SJCRH30 (cell line): Measurements from ENCODE around the gene NR2F1-AS1. TPM values are rescaled to one million over a fixed set of nuclear protein-coding genes. Genes with fewer than 3 reads are reported as not detected.

Experiments used
- DNase-seq, 2 experiments: peaks; one replicate each; pipeline ENCODE4 v3.0.0-alpha.2; 2015 to 2020
- H3K27ac ChIP-seq: fragments of 250-450 bp; sonication (Bioruptor Pico); 2 replicates; pipeline ENCODE4 v1.5.1; 2020; ENCODE audit warnings: mild to moderate bottlenecking, moderate library complexity
- H3K27me3 ChIP-seq: fragments of 250-450 bp; sonication (Bioruptor Pico); 2 replicates; pipeline ENCODE4 v1.5.1; 2020; ENCODE audit warnings: mild to moderate bottlenecking, moderate library complexity
- H3K36me3 ChIP-seq: fragments of 250-450 bp; sonication (Bioruptor Pico); 2 replicates; pipeline ENCODE4 v1.5.1; 2020; ENCODE audit warnings: mild to moderate bottlenecking, moderate library complexity
- H3K4me1 ChIP-seq: fragments of 250-450 bp; sonication (Bioruptor Pico); 2 replicates; pipeline ENCODE4 v1.5.1; 2020; ENCODE audit warnings: mild to moderate bottlenecking, moderate library complexity
- H3K4me3 ChIP-seq: fragments of 250-450 bp; sonication (Bioruptor Pico); 2 replicates; pipeline ENCODE4 v1.5.1; 2020; ENCODE audit warnings: mild to moderate bottlenecking, moderate library complexity
- H3K9me3 ChIP-seq: fragments of 250-450 bp; sonication (Bioruptor Pico); replicated peaks from 2 replicates; pipeline ENCODE4 v1.5.1; 2020; ENCODE audit warnings: mild to moderate bottlenecking, moderate library complexity
- total RNA-seq: library from RNA; depleted of rRNA; stranded (reverse); fragments of >200 nt; shearing (Covaris generic); gene quantifications from 2 replicates; pipeline ENCODE4 v1.2.3, GENCODE V29; 2014

The NR2F1-AS1 gene
- total RNA-seq, 1 experiment from 2014 or later = 11.3 TPM

GRCh38 chr5:93430118-93430517, 150.9 kb downstream of the NR2F1-AS1 start:
- H3K27ac ChIP-seq = no peak overlapping the region
- no peak for DNase-seq
- H3K4me1 ChIP-seq = no peaks in the 10 kb centered on the region
- H3K27me3 ChIP-seq = no peaks in the 10 kb centered on the region
- no peak overlapping the region for H3K4me3 ChIP-seq
- no peaks in the 10 kb centered on the region for H3K36me3 ChIP-seq
- no peaks in the 10 kb centered on the region for H3K9me3 ChIP-seq

GRCh38 chr5:93428868-93429267, 152.2 kb downstream of the NR2F1-AS1 start:
- no peak overlapping the region for H3K4me3 ChIP-seq
- no peaks in the 10 kb centered on the region for H3K4me1 ChIP-seq
- H3K36me3 ChIP-seq = no peaks in the 10 kb centered on the region
- no peak overlapping the region for H3K27ac ChIP-seq
- H3K27me3 ChIP-seq = no peaks in the 10 kb centered on the region
- no peaks in the 10 kb centered on the region for H3K9me3 ChIP-seq
- no peak for DNase-seq

- Histone ChIP-seq H3K4me3 (no peak overlapping the region), H3K9me3 (no peaks in the 10 kb centered on the region), H3K27ac (no peak overlapping the region), H3K36me3 (no peaks in the 10 kb centered on the region), H3K27me3 (no peaks in the 10 kb centered on the region), H3K4me1 (no peaks in the 10 kb centered on the region)
- no peak for DNase-seq
Observed at GRCh38 chr5:93427316-93427715, 153.7 kb downstream of the NR2F1-AS1 start.

- no peaks in the 10 kb centered on the region for H3K4me1 ChIP-seq
- H3K27me3 ChIP-seq = no peaks in the 10 kb centered on the region
- H3K4me3 ChIP-seq = no peak overlapping the region
- H3K36me3 ChIP-seq = no peaks in the 10 kb centered on the region
- no peak overlapping the region for H3K27ac ChIP-seq
- DNase-seq = no peak
- no peaks in the 10 kb centered on the region for H3K9me3 ChIP-seq
Observed at GRCh38 chr5:93425096-93425495, 155.9 kb downstream of the NR2F1-AS1 start.

GRCh38 chr5:93423300-93423699, 157.7 kb downstream of the NR2F1-AS1 start:
- Histone ChIP-seq H3K27me3 (no peaks in the 10 kb centered on the region), H3K36me3 (no peaks in the 10 kb centered on the region), H3K4me1 (no peaks in the 10 kb centered on the region), H3K4me3 (no peak overlapping the region), H3K9me3 (no peaks in the 10 kb centered on the region), H3K27ac (no peak overlapping the region)
- no peak for DNase-seq

GRCh38 chr5:93422652-93423280, 158.3 kb downstream of the NR2F1-AS1 start:
- DNase-seq = no peak
- Histone ChIP-seq H3K4me3 (no peak overlapping the region), H3K36me3 (no peaks in the 10 kb centered on the region), H3K9me3 (no peaks in the 10 kb centered on the region), H3K27ac (no peak overlapping the region), H3K4me1 (no peaks in the 10 kb centered on the region), H3K27me3 (no peaks in the 10 kb centered on the region)

GRCh38 chr5:93421987-93422401, 159.0 kb downstream of the NR2F1-AS1 start:
- H3K36me3 ChIP-seq = no peaks in the 10 kb centered on the region
- H3K4me1 ChIP-seq = no peaks in the 10 kb centered on the region
- H3K27ac ChIP-seq = no peak overlapping the region
- H3K4me3 ChIP-seq = no peak overlapping the region
- no peak for DNase-seq
- no peaks in the 10 kb centered on the region for H3K27me3 ChIP-seq
- H3K9me3 ChIP-seq = no peaks in the 10 kb centered on the region

- Histone ChIP-seq H3K4me1 (no peaks in the 10 kb centered on the region), H3K9me3 (no peaks in the 10 kb centered on the region), H3K36me3 (no peaks in the 10 kb centered on the region), H3K4me3 (no peak overlapping the region), H3K27ac (no peak overlapping the region), H3K27me3 (no peaks in the 10 kb centered on the region)
- DNase-seq = no peak
Observed at GRCh38 chr5:93421468-93421867, 159.6 kb downstream of the NR2F1-AS1 start.

GRCh38 chr5:93417490-93417889, 163.5 kb downstream of the NR2F1-AS1 start:
- no peak overlapping the region for H3K4me3 ChIP-seq
- H3K4me1 ChIP-seq = no peaks in the 10 kb centered on the region
- H3K27ac ChIP-seq = no peak overlapping the region
- H3K9me3 ChIP-seq = no peaks in the 10 kb centered on the region; the same call in 1 of the 2 replicates
- no peak for DNase-seq
- H3K36me3 ChIP-seq = no peaks in the 10 kb centered on the region
- no peaks in the 10 kb centered on the region for H3K27me3 ChIP-seq

- H3K27me3 ChIP-seq = no peaks in the 10 kb centered on the region
- no peak overlapping the region for H3K27ac ChIP-seq
- no peak overlapping the region for H3K4me3 ChIP-seq
- H3K36me3 ChIP-seq = no peaks in the 10 kb centered on the region
- DNase-seq = no peak
- no peaks in the 10 kb centered on the region; the same call in 1 of the 2 replicates for H3K9me3 ChIP-seq
- no peaks in the 10 kb centered on the region for H3K4me1 ChIP-seq
Observed at GRCh38 chr5:93415819-93416218, 165.2 kb downstream of the NR2F1-AS1 start.

- Histone ChIP-seq H3K4me3 (no peak overlapping the region), H3K27me3 (no peaks in the 10 kb centered on the region), H3K36me3 (no peaks in the 10 kb centered on the region), H3K4me1 (no peaks in the 10 kb centered on the region), H3K9me3 (no peaks in the 10 kb centered on the region; the same call in 1 of the 2 replicates), H3K27ac (no peak overlapping the region)
- no peak for DNase-seq
Observed at GRCh38 chr5:93411716-93412115, 169.3 kb downstream of the NR2F1-AS1 start.

- no peak overlapping the region for H3K4me3 ChIP-seq
- no peak for DNase-seq
- H3K9me3 ChIP-seq = no peaks in the 10 kb centered on the region; the same call in 1 of the 2 replicates
- no peaks in the 10 kb centered on the region for H3K4me1 ChIP-seq
- no peaks in the 10 kb centered on the region for H3K27me3 ChIP-seq
- no peaks in the 10 kb centered on the region for H3K36me3 ChIP-seq
- no peak overlapping the region for H3K27ac ChIP-seq
Observed at GRCh38 chr5:93409691-93410090, 171.3 kb downstream of the NR2F1-AS1 start.

GRCh38 chr5:93407454-93407853, 173.6 kb downstream of the NR2F1-AS1 start:
- no peaks in the 10 kb centered on the region for H3K36me3 ChIP-seq
- H3K4me1 ChIP-seq = peaks cover 6% of the 10 kb centered on the region
- no peak overlapping the region for H3K27ac ChIP-seq
- no peak overlapping the region for H3K4me3 ChIP-seq
- H3K9me3 ChIP-seq = no peaks in the 10 kb centered on the region
- no peaks in the 10 kb centered on the region for H3K27me3 ChIP-seq
- DNase-seq = no peak

GRCh38 chr5:93406971-93407401, 174.0 kb downstream of the NR2F1-AS1 start:
- Histone ChIP-seq H3K36me3 (no peaks in the 10 kb centered on the region), H3K9me3 (no peaks in the 10 kb centered on the region), H3K27me3 (no peaks in the 10 kb centered on the region), H3K4me3 (no peak overlapping the region), H3K27ac (no peak overlapping the region), H3K4me1 (peaks cover 6% of the 10 kb centered on the region)
- no peak for DNase-seq

GRCh38 chr5:93404246-93404645, 176.8 kb downstream of the NR2F1-AS1 start:
- peaks cover 6% of the 10 kb centered on the region for H3K4me1 ChIP-seq
- no peaks in the 10 kb centered on the region for H3K9me3 ChIP-seq
- no peaks in the 10 kb centered on the region for H3K27me3 ChIP-seq
- H3K27ac ChIP-seq = no peak overlapping the region
- no peaks in the 10 kb centered on the region for H3K36me3 ChIP-seq
- no peak overlapping the region for H3K4me3 ChIP-seq
- no peak for DNase-seq
